COLO668 (cell line): ENCODE data around the gene GPR137.

Experiments
- DNase-seq: peaks from one replicate; lab custom pipeline; 2025; ENCODE audit not compliant: unreplicated experiment; lab: John Stamatoyannopoulos, UW

Gene GPR137

DNA sequence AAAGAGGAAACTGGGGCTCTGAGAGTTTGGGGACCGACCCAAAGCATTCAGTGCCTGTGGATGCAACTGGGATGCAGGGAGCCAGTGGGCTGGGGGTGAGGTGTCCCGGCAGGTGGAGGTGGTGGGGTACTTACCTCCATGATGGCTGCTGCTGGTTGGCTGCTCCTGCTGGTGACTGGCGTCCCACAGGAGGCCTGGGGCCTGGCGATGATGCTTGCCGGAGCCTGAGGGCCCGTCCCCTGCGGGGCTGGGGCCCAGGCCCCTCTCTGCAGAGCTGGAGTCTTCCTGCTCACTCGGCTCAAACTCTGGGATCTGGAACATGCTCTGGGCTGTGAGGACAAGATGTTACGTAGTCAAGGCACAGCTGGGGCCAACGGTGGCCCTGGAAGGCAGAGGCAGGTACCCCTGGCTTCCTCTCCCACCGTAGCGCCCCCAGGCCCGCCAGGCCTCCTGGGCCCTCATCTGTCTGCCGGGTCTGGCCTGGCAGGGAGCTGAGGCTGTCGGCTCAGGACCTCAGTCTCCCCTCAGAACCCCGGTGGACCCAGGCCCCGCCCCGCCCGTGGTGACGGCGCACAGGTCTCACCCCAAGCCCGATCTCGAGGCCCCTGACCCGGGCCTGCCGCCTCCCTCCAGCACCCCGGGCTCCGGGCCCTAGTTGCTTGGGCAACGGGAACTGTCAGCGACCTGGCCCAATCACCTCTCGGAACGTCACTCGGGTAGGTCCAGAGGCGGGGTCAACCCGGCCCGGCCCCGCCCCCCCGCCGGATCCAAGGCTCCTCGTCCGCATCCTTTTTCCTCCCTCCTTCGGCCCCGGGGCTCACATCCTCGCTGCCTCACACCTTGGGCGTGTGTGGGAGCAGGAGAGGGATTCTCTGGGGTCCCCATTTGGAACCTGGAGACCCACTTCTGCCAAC is 1.3 kb upstream of the GPR137 start, which contains the start of gene BAD:
Gene BAD (minus strand): TSS at position 618 of the 914 bp plus-strand sequence. CDS start 297 bp downstream, at position 321.
- peak; percentile 94 for DNase-seq

DNA sequence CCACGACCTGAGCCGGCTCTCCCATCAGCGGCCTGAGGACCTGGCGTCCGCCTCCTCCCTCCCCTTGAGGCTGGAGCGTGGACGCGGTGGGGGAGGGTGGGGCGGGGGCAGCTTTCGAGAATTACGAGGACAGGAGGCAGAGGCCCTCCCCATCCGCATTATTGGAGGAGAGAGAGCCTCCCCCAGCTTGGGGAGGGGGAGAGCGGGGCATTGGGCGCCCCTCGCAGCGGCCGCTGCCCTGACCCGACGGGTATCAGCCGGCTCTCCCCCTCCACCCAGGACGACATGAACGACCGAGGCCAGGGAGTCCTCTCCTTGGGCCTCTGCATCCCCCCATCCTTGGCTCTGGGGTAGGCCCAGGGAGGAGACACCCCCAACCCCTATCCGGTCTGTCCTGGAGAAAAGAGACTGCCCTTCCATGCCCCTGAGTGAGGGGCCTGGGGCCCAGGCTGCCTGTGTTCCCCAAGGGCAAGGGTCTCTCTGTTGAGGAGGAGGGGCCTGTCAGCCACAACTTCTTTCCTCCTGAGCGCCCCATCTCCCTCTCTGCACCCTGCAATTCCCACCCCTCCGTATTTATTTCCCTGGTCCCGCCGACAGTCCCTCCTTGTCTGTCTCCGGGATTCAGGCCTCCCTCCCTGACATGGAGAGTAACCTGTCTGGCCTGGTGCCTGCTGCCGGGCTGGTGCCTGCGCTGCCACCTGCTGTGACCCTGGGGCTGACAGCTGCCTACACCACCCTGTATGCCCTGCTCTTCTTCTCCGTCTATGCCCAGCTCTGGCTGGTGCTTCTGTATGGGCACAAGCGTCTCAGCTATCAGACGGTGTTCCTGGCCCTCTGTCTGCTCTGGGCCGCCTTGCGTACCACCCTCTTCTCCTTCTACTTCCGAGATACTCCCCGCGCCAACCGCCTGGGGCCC is 495 bp downstream of the GPR137 start:
- DNase-seq = peak; percentile 71

DNA sequence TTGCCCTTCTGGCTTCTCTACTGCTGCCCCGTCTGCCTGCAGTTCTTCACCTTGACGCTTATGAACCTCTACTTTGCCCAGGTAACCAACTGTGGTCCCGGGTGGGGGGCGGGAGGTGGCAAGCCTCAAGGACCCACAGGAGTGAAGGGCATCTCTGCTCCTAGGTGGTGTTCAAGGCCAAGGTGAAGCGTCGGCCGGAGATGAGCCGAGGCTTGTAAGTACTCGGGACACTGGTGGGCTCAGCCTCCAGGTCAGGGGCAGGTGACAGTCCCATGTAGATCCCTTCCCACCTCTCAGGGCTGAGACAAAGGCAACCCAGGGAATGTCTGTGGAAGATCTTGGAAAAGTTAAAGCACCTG is 1.1 kb downstream of the GPR137 start:
- no peak for DNase-seq

DNA sequence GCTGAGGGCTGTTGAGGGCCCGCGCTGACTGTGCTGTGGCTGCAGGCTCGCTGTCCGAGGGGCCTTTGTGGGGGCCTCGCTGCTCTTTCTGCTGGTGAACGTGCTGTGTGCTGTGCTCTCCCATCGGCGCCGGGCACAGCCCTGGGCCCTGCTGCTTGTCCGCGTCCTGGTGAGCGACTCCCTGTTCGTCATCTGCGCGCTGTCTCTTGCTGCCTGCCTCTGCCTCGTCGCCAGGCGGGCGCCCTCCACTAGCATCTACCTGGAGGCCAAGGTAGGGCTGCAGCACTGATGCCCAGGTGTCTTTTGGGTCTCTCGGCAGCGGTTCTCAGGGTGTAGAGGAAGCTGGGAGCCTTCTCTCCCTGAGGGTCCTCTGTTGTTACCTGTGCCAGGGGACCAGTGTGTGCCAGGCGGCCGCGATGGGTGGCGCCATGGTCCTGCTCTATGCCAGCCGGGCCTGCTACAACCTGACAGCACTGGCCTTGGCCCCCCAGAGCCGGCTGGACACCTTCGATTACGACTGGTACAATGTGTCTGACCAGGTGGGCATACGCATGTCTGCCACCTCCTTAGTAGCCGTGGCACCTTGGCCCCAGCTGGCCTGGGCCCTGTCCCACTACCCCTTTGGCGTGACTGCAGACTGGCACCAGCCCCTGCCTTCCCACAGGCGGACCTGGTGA is 2.2 kb downstream of the GPR137 start:
- DNase-seq = no peak

DNA sequence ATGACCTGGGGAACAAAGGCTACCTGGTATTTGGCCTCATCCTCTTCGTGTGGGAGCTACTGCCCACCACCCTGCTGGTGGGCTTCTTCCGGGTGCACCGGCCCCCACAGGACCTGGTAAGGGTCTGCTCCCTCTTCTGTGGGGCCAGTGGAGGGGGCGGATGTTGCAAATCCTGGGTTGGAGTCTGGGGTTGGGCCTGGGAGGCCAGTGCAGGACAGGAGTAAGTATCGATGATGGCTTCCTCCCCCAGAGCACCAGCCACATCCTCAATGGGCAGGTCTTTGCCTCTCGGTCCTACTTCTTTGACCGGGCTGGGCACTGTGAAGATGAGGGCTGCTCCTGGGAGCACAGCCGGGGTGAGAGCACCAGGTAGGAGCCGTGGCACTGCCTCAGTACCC is 2.7 kb downstream of the GPR137 start:
- no peak for DNase-seq

DNA sequence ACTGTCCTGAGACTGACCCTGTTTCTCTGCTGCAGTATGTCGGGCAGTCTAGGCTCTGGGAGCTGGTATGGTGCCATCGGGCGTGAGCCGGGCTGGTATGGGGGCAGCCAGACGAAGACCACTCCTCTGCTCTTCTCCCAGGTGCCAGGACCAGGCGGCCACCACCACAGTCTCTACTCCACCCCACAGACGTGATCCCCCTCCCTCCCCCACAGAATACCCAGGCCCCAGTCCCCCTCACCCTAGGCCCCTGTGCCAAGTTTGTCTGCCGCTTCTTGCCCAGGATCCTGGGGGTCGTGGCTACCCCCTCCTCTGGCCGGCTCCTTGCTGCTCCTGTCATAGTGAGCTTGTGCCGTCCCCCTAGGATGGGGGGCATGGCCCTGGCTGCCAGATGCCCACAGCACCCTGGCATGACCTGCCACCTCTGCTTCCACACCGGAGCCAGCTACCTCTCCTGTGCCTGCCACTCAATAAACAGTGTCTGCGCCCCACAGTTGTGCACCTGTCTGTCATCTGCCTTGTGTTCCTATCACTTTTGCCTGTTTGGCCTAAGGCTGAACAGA is 3.4 kb downstream of the GPR137 start:
- no peak for DNase-seq

DNA sequence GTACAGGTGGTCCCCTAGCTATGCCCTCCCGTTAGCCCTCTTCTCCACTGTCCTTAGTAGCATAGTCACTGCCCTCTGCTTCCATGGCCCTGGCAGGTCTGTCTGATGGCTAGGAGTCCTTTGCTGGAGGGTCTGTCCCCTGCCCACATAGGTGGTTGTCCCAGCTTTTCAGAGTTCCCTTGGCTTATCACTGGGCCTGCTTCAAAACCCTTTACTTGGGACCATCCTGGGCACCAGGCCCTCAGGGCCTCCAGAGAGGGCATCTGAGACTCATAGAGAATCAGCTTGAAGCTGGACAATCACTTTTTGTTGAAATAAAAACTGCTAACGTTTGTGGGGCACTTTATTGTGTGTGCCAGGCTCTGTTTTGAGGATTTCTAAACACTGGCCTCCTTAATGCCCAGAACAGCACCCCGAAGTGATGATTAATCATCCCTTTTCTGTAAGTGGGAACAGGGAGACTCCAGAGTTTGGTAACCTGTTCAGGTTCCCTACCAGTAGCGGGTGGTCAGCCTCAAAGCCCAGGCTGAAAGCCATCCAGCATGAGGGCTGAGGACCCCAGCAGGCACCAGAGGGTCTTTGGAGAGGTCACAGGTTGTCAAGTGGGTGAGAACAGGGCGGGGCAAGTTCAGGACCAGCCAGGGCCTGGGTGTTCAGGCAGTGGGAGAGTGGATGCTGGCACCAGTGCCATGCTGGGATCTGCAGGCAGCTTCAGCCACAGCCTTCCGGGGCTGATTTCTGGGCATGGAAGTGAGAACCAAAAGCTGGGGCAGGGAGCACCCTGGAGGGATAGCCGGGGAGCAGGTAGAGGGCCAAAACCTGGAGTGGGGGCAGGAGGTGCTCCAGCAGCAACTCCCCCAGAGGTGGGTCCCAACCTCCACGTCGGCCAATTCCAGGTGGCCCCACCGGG is 5.0 kb downstream of the GPR137 start:
- no peak for DNase-seq

DNA sequence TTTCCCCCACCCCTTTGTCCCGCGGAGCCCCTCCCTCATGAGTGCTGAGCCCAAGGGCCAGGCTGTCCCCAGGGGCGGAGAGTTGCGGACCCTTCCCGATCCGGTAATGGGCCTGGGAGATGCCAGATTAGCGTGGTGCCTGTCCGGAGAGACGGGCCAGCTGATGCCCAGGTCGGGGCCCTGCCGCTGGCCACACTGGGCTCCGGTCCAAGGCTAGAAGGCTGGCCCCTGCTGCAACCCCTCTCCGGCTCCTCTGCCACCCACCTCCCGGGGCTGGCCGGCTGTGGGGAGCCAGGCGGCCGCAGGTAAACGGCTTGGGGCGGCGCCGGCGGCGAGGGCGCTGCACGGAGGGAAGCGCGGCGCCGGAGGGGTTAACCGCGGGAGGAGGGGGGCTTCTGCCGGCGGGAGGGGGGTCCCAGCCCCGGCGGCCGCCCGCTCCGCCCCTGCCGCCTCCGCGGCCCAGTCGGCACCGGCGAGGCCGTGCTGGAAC is 5.7 kb downstream of the GPR137 start, which contains the start of gene KCNK4:
Gene KCNK4 (plus strand): TSS at position 41 of the 490 bp plus-strand sequence. CDS start 1,717 bp downstream, outside the sequence.
- DNase-seq = no peak

DNA sequence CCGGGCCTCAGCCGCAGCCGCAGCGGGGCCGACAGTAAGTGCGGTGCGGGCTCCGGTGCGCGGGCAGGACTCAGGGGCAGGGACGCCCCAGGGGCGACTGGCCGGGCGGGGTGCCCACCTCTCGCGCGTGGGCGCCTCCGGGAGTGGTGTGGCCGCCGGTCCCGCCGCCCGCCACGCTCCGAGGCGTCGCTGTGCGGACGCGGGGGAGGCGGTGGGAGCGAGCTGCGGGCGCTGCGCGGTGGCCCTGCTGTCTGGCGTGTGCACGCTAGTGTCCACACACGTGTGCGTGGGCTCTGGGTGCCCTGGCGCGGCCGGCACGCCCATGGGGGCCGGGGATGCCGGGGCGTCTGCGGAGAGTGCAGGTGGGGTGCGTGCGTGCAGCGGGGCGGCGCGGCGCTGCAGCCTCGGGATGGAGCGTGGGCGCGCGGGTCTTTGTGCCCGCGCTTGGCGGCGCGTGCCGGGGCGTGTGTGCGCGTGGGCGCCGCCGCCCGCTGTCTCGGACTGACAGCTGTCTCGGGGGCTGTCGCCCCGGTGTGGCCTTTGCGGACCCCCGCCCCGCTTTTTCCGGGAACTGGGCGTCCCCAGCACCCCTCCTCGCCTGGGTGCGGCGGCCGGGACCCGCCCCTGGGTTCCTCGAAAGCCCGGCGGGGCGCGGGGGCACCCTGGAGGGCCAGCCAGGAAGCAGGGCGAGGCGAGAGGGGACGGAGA is 6.3 kb downstream of the GPR137 start:
- no peak for DNase-seq

DNA sequence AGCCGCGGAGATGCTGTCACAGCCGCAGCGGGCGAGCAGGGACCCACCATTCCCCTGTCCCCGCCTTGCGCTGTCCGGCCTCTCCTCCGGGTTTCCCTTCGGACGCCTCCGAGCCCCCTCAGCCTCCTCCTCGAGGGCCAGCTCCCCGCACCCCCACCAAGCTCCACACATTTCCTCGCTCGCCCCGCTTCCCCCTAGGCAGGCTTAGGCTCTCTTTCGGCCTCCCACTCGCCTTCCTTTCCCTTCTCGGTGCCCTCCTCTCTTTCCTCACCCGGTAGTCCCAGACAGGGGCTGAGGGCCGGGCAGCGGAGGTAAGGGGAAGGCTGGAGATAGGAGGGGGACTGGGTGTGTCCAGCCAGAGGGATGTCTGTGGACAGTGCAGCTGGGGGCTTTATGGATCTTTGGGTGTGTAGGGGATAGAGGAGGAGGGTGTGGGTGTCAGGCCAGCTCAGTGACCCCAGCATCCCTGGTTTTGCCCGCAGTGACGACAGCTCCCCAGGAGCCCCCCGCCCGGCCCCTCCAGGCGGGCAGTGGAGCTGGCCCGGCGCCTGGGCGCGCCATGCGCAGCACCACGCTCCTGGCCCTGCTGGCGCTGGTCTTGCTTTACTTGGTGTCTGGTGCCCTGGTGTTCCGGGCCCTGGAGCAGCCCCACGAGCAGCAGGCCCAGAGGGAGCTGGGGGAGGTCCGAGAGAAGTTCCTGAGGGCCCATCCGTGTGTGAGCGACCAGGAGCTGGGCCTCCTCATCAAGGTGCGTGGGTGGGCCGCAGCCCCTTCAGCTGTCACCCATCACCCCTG is 7.0 kb downstream of the GPR137 start:
- DNase-seq = no peak

DNA sequence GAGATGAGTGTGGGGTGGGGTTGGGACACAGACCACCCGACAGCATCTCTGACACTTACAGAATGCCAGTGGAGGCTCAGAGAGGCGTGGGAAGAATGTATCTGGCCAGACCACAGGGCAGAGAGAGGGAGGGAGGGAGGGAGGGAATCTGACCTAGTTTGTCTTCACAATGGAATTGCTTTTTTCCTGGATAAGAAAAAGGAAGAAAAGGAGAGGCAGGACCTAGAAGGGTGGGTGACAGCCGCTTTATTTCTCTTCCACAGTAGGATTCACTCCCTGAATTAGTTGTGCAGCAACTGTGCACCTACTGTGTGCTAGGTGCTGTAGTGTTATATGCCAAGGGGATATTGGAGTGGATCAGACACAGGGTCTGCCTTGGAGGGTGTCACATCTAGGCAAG is 9.1 kb downstream of the GPR137 start:
- no peak for DNase-seq

DNA sequence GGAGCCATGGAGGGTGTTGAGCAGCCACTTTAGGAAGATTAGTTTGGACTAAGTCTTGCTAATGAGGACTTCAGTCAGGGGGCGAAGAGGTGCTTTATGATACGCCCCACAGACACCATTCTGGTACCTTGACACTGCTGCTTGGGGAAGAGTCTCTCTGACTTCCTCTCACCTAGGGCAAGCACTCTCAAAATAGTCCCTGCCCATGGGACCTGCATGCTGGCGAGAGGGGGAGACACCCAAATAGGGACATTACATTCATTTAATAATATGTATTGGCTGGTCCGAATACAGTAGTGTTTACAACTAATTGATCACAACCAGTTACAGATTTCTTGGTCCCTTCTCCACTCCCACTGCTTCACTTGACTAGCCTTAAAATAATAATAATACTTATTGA is 10.1 kb downstream of the GPR137 start:
- no peak for DNase-seq

DNA sequence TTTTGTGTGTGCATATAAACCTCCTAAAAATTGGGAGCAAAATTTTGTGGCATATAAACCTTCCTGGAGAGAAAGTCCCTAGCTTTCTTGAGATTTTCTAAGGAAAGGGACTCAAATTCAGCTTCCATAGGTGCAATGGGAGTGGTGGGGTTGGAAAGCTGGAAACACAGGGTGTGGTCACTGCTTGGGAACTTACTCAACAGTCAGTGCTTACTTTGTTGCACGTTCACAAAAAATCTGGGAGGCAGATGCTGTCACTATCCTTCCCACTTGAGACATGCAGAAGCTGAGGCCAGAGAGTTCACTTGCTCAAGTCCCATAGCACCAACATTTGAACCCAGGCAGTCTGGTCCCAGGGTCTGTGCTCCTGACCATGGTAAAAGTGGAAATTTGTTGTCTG is 10.6 kb downstream of the GPR137 start:
- no peak for DNase-seq

DNA sequence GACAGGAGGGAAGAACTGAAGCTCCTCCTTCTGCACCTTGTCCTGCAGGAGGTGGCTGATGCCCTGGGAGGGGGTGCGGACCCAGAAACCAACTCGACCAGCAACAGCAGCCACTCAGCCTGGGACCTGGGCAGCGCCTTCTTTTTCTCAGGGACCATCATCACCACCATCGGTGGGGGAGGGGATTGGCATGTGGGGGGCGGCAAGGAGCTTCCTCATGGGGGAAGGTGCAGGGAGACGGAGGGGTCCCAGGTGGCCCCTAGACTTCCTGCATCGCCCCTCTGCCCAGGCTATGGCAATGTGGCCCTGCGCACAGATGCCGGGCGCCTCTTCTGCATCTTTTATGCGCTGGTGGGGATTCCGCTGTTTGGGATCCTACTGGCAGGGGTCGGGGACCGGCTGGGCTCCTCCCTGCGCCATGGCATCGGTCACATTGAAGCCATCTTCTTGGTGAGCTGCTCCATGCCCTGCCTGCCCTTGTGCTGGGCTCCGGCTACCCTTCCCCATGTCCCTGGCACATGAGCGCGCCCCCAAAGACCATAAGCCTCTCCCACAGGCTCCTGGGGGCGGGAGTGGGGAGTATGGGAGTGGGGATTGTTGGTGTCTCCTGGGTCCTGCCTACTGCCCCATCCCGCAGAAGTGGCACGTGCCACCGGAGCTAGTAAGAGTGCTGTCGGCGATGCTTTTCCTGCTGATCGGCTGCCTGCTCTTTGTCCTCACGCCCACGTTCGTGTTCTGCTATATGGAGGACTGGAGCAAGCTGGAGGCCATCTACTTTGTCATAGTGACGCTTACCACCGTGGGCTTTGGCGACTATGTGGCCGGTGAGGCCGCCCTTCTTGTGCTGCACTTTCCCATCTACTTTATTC is 11.4 kb downstream of the GPR137 start:
- no peak for DNase-seq

DNA sequence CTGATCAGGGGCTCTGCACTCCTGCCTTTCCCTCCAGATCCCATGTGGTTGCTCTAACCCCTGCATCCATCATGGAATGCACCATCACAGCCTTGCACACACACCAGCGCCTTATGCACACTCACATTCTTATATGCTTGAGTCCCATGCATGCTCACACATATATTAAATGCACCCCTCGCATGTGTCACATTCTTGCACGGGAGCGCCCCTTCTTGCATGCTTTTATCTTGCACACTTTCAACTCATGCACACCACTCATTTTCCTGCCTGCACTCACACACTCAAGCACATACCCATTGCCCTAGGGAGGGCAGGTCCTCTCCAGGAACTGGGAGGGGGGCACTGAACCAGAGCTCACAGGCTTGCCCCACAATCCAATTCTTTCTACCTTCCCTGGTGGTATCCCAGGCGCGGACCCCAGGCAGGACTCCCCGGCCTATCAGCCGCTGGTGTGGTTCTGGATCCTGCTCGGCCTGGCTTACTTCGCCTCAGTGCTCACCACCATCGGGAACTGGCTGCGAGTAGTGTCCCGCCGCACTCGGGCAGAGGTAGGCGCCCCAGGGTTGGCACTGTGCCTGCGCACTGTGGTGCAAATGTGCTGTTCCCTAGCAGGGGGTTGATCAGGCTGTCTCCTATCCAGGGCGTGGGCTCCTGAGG is 12.2 kb downstream of the GPR137 start:
- no peak for DNase-seq

DNA sequence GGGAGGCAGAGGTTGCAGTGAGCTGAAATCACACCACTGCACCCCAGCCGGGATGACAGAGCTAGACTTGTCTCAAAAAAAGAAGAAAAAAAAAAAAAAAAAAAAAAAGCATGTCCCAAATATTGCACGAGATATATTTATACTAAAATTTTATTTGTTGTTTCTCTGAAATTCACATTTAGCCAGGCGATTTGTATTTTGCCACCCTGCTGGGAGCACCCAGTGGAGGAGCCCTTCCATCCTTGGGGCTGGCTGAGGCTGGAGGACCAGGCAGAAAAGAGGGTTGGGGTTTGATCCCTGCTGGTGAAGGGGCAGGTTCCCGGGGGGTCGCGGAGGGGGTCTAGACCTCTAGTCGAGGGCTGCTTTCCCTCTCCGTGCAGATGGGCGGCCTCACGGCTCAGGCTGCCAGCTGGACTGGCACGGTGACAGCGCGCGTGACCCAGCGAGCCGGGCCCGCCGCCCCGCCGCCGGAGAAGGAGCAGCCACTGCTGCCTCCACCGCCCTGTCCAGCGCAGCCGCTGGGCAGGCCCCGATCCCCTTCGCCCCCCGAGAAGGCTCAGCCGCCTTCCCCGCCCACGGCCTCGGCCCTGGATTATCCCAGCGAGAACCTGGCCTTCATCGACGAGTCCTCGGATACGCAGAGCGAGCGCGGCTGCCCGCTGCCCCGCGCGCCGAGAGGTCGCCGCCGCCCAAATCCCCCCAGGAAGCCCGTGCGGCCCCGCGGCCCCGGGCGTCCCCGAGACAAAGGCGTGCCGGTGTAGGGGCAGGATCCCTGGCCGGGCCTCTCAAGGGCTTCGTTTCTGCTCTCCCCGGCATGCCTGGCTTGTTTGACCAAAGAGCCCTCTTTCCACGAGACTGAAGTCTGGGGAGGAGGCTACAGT is 13.6 kb downstream of the GPR137 start:
- DNase-seq = peak; percentile 30
